NB4 (cell line): ENCODE results near the gene AOAH.

Experiments used
- TF ChIP-seq, protein P1 (sequence below): IDR thresholded peaks from one replicate; pipeline ENCODE4 v1.5.1; 2012; ENCODE audit warnings: low read depth, low read length
- TF ChIP-seq, protein P2 (sequence below): IDR thresholded peaks from 2 replicates; pipeline ENCODE4 v1.6.1; 2011; ENCODE audit warnings: low read depth, low read length

DNA sequence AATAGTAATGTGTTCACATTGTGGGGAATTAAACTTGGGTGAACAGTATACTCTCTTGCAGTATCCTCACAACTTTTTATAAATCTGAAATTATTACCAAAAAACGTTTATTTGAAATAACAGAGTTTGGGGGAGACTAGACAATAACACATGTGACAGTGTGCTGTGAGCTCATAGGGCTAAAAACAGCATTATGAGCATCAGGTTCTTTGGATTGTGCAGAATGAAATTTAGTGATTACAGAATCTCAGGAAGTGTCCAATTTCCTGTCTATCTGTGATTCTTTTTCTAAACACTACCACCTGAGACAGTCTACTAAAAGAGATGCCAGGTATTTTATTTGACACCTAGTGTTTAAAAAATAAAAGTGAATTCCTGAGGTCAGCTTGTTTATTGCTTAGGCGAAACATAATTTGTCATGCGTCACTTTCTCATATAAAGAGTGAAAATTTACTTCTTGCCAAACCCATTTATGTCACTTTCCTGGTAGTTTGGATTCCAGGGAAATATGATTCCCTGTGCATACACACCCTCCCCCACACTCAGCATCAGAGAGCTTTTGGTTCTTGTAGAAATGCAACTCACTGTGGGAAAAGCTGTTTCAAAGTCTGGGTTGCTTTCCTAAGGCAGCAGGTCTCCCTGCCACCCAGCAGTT lies 71.2 kb downstream of the AOAH start:
- TF ChIP-seq, protein P1, sequence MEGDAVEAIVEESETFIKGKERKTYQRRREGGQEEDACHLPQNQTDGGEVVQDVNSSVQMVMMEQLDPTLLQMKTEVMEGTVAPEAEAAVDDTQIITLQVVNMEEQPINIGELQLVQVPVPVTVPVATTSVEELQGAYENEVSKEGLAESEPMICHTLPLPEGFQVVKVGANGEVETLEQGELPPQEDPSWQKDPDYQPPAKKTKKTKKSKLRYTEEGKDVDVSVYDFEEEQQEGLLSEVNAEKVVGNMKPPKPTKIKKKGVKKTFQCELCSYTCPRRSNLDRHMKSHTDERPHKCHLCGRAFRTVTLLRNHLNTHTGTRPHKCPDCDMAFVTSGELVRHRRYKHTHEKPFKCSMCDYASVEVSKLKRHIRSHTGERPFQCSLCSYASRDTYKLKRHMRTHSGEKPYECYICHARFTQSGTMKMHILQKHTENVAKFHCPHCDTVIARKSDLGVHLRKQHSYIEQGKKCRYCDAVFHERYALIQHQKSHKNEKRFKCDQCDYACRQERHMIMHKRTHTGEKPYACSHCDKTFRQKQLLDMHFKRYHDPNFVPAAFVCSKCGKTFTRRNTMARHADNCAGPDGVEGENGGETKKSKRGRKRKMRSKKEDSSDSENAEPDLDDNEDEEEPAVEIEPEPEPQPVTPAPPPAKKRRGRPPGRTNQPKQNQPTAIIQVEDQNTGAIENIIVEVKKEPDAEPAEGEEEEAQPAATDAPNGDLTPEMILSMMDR, result no peak
- TF ChIP-seq, protein P2, sequence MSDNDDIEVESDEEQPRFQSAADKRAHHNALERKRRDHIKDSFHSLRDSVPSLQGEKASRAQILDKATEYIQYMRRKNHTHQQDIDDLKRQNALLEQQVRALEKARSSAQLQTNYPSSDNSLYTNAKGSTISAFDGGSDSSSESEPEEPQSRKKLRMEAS, result no peak
